Gastrocnemius medialis (tissue), 4 donors: ENCODE data around the gene KHSRP. TPM values are rescaled to one million over a fixed set of nuclear protein-coding genes. Genes with fewer than 3 reads are reported as not detected.

ENCODE experiments used
- ATAC-seq, 2 donors: fragments of 150-250 bp; one replicate each; pipeline ENCODE4 v1.9.1; 2016
- DNase-seq, 2 donors: peaks; one replicate each; pipeline ENCODE4 v3.0.0-alpha.2; 2019
- H3K27ac ChIP-seq, 4 donors: fragments of 200-600 bp; sonication (generic); 1 replicate in 1 of 4; 2 replicates in 3 of 4; pipeline ENCODE4 v1.5.1; 2016 to 2018; ENCODE audit warnings: mild to moderate bottlenecking in 2 of 4, moderate library complexity in 1 of 4
- H3K27me3 ChIP-seq, 3 donors: fragments of 200-600 bp; sonication (generic) in 2 of 3; 1 replicate in 1 of 3; 2 replicates in 2 of 3; pipeline versions ENCODE4 v1.5.1 to v1.6.0; 2016 to 2019; ENCODE audit warnings: mild to moderate bottlenecking in 1 of 3, moderate library complexity in 1 of 3
- H3K36me3 ChIP-seq, 2 donors: fragments of 200-600 bp; sonication (generic) in 1 of 2; one replicate each; pipeline ENCODE4 v1.5.1; 2017 to 2018
- H3K4me1 ChIP-seq, 2 donors: fragments of 200-600 bp; sonication (generic) in 1 of 2; one replicate each; pipeline ENCODE4 v1.5.1; 2016 to 2017; ENCODE audit warnings: mild to moderate bottlenecking in 2 of 2
- H3K4me3 ChIP-seq, 4 donors: fragments of 200-600 bp; sonication (generic) in 3 of 4; 1 replicate in 1 of 4; 2 replicates in 3 of 4; pipeline ENCODE4 v1.5.1; 2016 to 2019; ENCODE audit warnings: mild to moderate bottlenecking in 2 of 4
- H3K9me3 ChIP-seq, 3 donors: fragments of 200-600 bp; sonication (generic) in 2 of 3; 1 replicate in 1 of 3; 2 replicates in 2 of 3; pipeline ENCODE4 v1.5.1; 2016 to 2019
- POLR2A ChIP-seq, 2 donors: fragments of 450-650 bp; IDR thresholded peaks; one replicate each; pipeline ENCODE4 v1.6.1; 2017; ENCODE audit warnings: antibody characterized with exemption in 2 of 2, mild to moderate bottlenecking in 2 of 2, moderate library complexity in 2 of 2
- in situ Hi-C, 4 donors: fragments of 200-750 bp; cut with MboI; loops; one replicate each; pipeline versions ENCODE4 v1.15.0 to v1.8.0; 2017; ENCODE audit warnings: low sequenced_read_pairs in 4 of 4
- intact Hi-C: fragments of 100-400 bp; cut with DNase I; formaldehyde crosslinking; loops from one replicate; pipeline ENCODE4 v1.15.1; 2023; ENCODE audit warnings: low total_unique reads
- total RNA-seq, 4 donors: library from RNA; depleted of rRNA; stranded (reverse); fragments of >200 nt; gene quantifications; one replicate each; pipeline versions ENCODE4 v1.1.0 to v1.2.3, GENCODE V29; 2016
- TF ChIP-seq, protein P1 (sequence below), 5 experiments: fragments of 450-650 bp in 3 of 5; fragments of 200-600 bp in 2 of 5; sonication (generic) in 2 of 5; IDR thresholded peaks in 4 of 5; conservative IDR thresholded peaks in 1 of 5; 1 replicate in 4 of 5; 2 replicates in 1 of 5; pipeline ENCODE4 v1.5.1; 2016 to 2019; ENCODE audit warnings: antibody characterized with exemption in 5 of 5, mild to moderate bottlenecking in 3 of 5, moderate library complexity in 3 of 5

KHSRP gene
- total RNA-seq, 4 donors from 2014 or later: 49.1 to 124 (median 85.6) TPM

DNA sequence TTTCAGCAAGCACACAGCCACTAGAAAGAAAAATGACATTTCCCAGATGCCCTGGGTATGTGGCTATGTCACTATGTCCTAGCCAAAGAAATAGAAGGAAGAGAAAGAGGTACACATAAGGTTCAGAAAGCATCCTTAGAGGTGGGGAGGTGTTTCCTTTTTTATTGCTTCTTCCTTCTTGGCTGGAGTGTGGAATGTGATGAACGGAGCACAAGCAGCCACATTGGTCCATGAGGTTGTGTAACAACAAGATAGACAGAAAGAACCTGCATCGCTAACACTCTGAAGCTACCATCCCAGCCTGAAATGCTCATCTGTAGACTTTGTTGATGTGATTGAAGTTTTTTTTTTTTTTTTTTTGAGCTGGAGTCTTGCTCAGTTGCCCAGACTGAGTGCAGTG, 28.3 kb upstream of the KHSRP start:
- in situ Hi-C loops (no loop called here), intact Hi-C loops (loop anchor here (10.0 kb wide), 1 partner anchor 282 kb away; the partner anchor contains the start of genes GPR108 and TRIP10)
- TF ChIP-seq, protein P1, sequence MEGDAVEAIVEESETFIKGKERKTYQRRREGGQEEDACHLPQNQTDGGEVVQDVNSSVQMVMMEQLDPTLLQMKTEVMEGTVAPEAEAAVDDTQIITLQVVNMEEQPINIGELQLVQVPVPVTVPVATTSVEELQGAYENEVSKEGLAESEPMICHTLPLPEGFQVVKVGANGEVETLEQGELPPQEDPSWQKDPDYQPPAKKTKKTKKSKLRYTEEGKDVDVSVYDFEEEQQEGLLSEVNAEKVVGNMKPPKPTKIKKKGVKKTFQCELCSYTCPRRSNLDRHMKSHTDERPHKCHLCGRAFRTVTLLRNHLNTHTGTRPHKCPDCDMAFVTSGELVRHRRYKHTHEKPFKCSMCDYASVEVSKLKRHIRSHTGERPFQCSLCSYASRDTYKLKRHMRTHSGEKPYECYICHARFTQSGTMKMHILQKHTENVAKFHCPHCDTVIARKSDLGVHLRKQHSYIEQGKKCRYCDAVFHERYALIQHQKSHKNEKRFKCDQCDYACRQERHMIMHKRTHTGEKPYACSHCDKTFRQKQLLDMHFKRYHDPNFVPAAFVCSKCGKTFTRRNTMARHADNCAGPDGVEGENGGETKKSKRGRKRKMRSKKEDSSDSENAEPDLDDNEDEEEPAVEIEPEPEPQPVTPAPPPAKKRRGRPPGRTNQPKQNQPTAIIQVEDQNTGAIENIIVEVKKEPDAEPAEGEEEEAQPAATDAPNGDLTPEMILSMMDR (IDR thresholded peaks at IDR 0.05 in 4 of 5, conservative IDR thresholded peaks at IDR 0.05 in 1 of 5): no peak
- TF ChIP-seq POLR2A (IDR thresholded peaks at IDR 0.05): no peak
- no peaks in the 10 kb centered on the region for H3K4me1 ChIP-seq
- DNase-seq (no peak), ATAC-seq (no peak)
- no peak overlapping the region for H3K4me3 ChIP-seq
- H3K27me3 ChIP-seq: no peaks in the 10 kb centered on the region
- no peaks in the 10 kb centered on the region for H3K9me3 ChIP-seq
- H3K36me3 ChIP-seq: peaks cover 5 to 48% of the 10 kb centered on the region in 2 donors
- H3K27ac ChIP-seq: no peak overlapping the region

DNA sequence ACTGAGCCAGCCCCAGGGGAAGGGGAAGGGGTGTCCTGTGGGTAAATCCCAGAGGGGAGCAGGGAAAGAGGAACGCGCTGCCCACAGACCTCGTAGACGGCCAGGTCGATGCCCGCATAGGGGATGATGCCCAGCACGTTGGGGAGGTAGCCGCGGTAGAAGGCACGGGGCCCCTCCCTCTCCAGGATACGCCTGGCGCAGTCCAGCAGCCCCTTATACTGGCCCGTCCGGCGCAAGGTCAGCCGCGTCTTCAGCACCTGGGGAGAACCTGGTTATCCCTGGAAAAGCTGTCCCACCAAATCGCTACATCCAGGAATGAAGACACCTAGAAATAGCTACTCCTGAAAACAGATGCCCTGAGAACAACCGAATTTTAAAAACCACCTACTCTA, 27.6 kb upstream of the KHSRP start:
- no peaks in the 10 kb centered on the region for H3K4me1 ChIP-seq
- no peak for DNase-seq
- H3K36me3 ChIP-seq: peaks cover 5 to 48% of the 10 kb centered on the region in 2 donors
- intact Hi-C loops (loop anchor here (10.0 kb wide), 1 partner anchor 283 kb away; the partner anchor contains the start of genes GPR108 and TRIP10), in situ Hi-C loops (no loop called here)
- H3K4me3 ChIP-seq: no peak overlapping the region
- H3K9me3 ChIP-seq: no peaks in the 10 kb centered on the region
- H3K27ac ChIP-seq: no peak overlapping the region
- no peak for TF ChIP-seq POLR2A (IDR thresholded peaks at IDR 0.05)
- TF ChIP-seq, protein P1 (IDR thresholded peaks at IDR 0.05 in 4 of 5, conservative IDR thresholded peaks at IDR 0.05 in 1 of 5): no peak
- ATAC-seq: no peak
- H3K27me3 ChIP-seq: no peaks in the 10 kb centered on the region

DNA sequence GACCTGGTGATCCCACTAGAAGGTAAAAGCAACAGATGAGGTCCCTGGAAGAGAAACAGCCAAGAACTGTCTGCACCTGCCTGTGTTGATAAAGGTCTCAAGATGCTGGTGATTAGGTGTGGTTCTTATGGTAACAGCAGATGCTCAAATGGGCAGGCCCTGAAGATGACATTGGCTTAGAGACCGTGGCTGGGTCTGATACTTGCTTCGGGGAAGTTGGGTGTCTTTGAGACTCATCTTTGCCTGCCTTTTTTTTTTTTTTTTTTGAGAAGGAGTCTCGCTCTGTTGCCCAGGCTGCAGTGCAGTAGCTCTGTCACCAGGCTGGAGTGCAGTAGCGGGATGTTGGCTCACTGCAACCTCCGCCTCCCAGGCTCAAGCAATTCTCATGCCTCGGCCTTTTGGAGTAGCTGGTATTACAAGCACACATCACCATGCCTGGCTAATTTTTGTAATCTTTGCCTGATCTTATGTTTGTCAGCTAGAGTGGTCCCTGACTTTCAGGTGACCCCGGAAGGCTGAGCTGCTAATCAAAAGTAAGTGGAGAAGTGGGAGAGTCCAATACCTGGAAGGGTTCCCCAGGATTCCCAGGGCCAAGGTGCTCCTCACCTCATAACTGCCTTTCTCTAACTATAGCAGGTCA, 27.1 kb upstream of the KHSRP start:
- H3K27ac ChIP-seq: no peak overlapping the region
- H3K27me3 ChIP-seq: no peaks in the 10 kb centered on the region
- H3K9me3 ChIP-seq: no peaks in the 10 kb centered on the region
- H3K4me3 ChIP-seq: no peak overlapping the region
- intact Hi-C loops (loop anchor here (10.0 kb wide), 1 partner anchor 283 kb away; the partner anchor contains the start of genes GPR108 and TRIP10), in situ Hi-C loops (no loop called here)
- DNase-seq (no peak), ATAC-seq (no peak)
- H3K4me1 ChIP-seq: no peaks in the 10 kb centered on the region
- H3K36me3 ChIP-seq: peaks cover 5 to 52% of the 10 kb centered on the region in 2 donors
- TF ChIP-seq, protein P1 (IDR thresholded peaks at IDR 0.05 in 4 of 5, conservative IDR thresholded peaks at IDR 0.05 in 1 of 5): no peak

DNA sequence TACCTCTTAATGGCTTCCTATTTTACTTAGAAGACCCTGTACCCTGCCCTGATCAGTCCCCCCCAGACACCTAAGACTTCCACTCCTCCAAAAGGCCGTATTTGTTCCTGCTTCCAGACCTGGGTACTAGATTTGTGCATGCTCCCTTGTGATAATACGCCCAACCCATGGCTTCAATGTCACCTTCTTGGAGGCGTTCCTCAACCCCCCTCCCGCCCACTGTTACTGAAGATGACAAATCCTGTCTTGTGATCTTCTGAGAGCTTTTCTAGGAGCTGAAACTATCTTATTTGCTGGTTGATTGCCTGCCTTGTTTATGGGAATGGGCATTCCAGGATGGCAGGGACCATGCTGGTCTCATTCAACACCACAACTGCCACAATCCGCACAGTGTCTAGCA, 25.6 kb upstream of the KHSRP start:
- ATAC-seq (no peak), DNase-seq (no peak)
- intact Hi-C loops (loop anchor here (10.0 kb wide), 1 partner anchor 285 kb away; the partner anchor contains the start of genes GPR108 and TRIP10), in situ Hi-C loops (no loop called here)
- no peaks in the 10 kb centered on the region for H3K4me1 ChIP-seq
- no peaks in the 10 kb centered on the region for H3K27me3 ChIP-seq
- TF ChIP-seq, protein P1 (IDR thresholded peaks at IDR 0.05 in 4 of 5, conservative IDR thresholded peaks at IDR 0.05 in 1 of 5): no peak
- TF ChIP-seq POLR2A (IDR thresholded peaks at IDR 0.05): no peak
- no peak overlapping the region for H3K27ac ChIP-seq
- H3K4me3 ChIP-seq: no peak overlapping the region
- peaks cover 5 to 51% of the 10 kb centered on the region in 2 donors for H3K36me3 ChIP-seq
- no peaks in the 10 kb centered on the region for H3K9me3 ChIP-seq
